Endodermal cell (in vitro differentiated cells): ENCODE results near the gene PTPMT1. TPM values are rescaled to one million over a fixed set of nuclear protein-coding genes. Genes with fewer than 3 reads are reported as not detected.
A peak's percentile ranks its signal among the peaks of the same experiment; 100 is the strongest.

ENCODE experiments used
- DNase-seq: peaks from one replicate; pipeline ENCODE4 v3.0.0-alpha.2; 2017
- H3K27ac ChIP-seq: 2 replicates; pipeline ENCODE4 v1.5.1; 2013; ENCODE audit warnings: mild to moderate bottlenecking, low read depth, low read length, moderate library complexity
- H3K27me3 ChIP-seq: 2 replicates; pipeline ENCODE4 v1.6.1; 2013; ENCODE audit warnings: mild to moderate bottlenecking, low read length, moderate library complexity; ENCODE audit not compliant: insufficient read depth, control insufficient read depth, poor library complexity, severe bottlenecking
- H3K36me3 ChIP-seq: 2 replicates; pipeline ENCODE4 v1.7.0; 2013; ENCODE audit warnings: mild to moderate bottlenecking, low read length, moderate library complexity; ENCODE audit not compliant: control insufficient read depth, insufficient read depth
- H3K4me1 ChIP-seq: one replicate; pipeline ENCODE4 v1.7.0; 2013; ENCODE audit warnings: low read length; ENCODE audit not compliant: control insufficient read depth, insufficient read depth
- H3K4me3 ChIP-seq: 2 replicates; pipeline ENCODE4 v1.5.1; 2013; ENCODE audit warnings: mild to moderate bottlenecking, low read length, moderate library complexity
- H3K9ac ChIP-seq: 2 replicates; pipeline ENCODE4 v1.6.1; 2013; ENCODE audit warnings: mild to moderate bottlenecking, low read length, moderate library complexity; ENCODE audit not compliant: poor library complexity, severe bottlenecking; ENCODE audit errors: extremely low read depth
- H3K9me3 ChIP-seq: 2 replicates; pipeline ENCODE4 v1.6.1; 2013; ENCODE audit warnings: mild to moderate bottlenecking, low read length, moderate library complexity; ENCODE audit not compliant: control insufficient read depth
- H3K27ac Mint-ChIP-seq: 2 replicates; pipeline ENCODE4 v1.8.0; 2020; ENCODE audit warnings: mixed read lengths
- H3K27me3 Mint-ChIP-seq: 2 replicates; pipeline ENCODE4 v1.8.0; 2021; ENCODE audit warnings: mild to moderate bottlenecking, mixed read lengths; ENCODE audit not compliant: insufficient read depth
- H3K36me3 Mint-ChIP-seq: 2 replicates; pipeline ENCODE4 v1.8.0; 2020; ENCODE audit warnings: low read depth, mixed read lengths
- H3K4me1 Mint-ChIP-seq: 2 replicates; pipeline ENCODE4 v1.8.0; 2020; ENCODE audit warnings: mixed read lengths
- H3K4me3 Mint-ChIP-seq: 2 replicates; pipeline ENCODE4 v1.8.0; 2020; ENCODE audit warnings: mild to moderate bottlenecking, moderate library complexity, mixed read lengths
- H3K9me3 Mint-ChIP-seq: 2 replicates; pipeline ENCODE4 v1.8.0; 2020; ENCODE audit warnings: mild to moderate bottlenecking, mixed read lengths
- CTCF ChIP-seq: fragments of 200-600 bp; sonication (generic); conservative IDR thresholded peaks from 2 replicates; pipeline ENCODE4 v1.5.0; 2021; ENCODE audit warnings: antibody characterized with exemption, mild to moderate bottlenecking
- WGBS, 2 experiments: methylation state at CpG; one replicate each; pipeline versions ENCODE4 v1.1.5 to v1.1.7; 2013; ENCODE audit warnings: missing lambda C conversion rate in 2 of 2, mixed read lengths in 1 of 2; ENCODE audit not compliant: insufficient coverage in 1 of 2, insufficient read length in 1 of 2; 5-methylcytosine and 5-hydroxymethylcytosine counted together
- long read RNA-seq, 4 experiments: library from polyadenylated mRNA in 2 of 4; library from RNA in 1 of 4; library from capped mRNA in 1 of 4; stranded (forward) in 3 of 4; unstranded in 1 of 4; transcript quantifications; one replicate each; pipeline ENCODE4 v2.0.0, GENCODE V29; 2020 to 2021; ENCODE audit warnings: inconsistent platforms in 1 of 4
- polyA plus RNA-seq, 2 experiments: library from polyadenylated mRNA; stranded (reverse); fragments of 50-300 nt; gene quantifications; one replicate each; pipeline ENCODE4 v1.2.3, GENCODE V29; 2013
- total RNA-seq, 2 donors: library from RNA; stranded (reverse); fragmentation: NEBNext Ultra II Directional in 1 of 2; extraction: Animal tissue kit (Norgen Biotek cat#: 25700) in 1 of 2; gene quantifications; 2 replicates in 1 of 2; 3 replicates in 1 of 2; pipeline ENCODE4 v1.2.1, GENCODE V29; 2021

The PTPMT1 gene
- total RNA-seq = 10 to 100 TPM; 55.8 to 65.0 TPM
- polyA plus RNA-seq (2013, experiment 1 of 2) = 49.6 TPM
- 45.3 TPM for polyA plus RNA-seq (2013, experiment 2 of 2)
- long read RNA-seq, experiment 1, transcript PTPMT1-201 (3 exons, 928 nt) = minor isoform, 9 of 59 reads
- long read RNA-seq, experiment 1, transcript PTPMT1-202 (4 exons, 768 nt) = major isoform, 39 of 59 reads
- long read RNA-seq, experiment 1, partial matches to known transcripts = 5 of 59 reads
- long read RNA-seq, experiment 1, other reads (novel, unspliced or antisense) = 1 of 59 reads
- long read RNA-seq, experiment 2, transcript PTPMT1-201 (3 exons, 928 nt) = minor isoform, 9 of 88 reads
- long read RNA-seq, experiment 2, transcript PTPMT1-205 (3 exons, 1,611 nt) = minor isoform, 8 of 88 reads
- long read RNA-seq, experiment 2, transcript PTPMT1-202 (4 exons, 768 nt) = major isoform, 63 of 88 reads
- long read RNA-seq, experiment 2, partial matches to known transcripts = 2 of 88 reads
- long read RNA-seq, experiment 2, other reads (novel, unspliced or antisense) = 3 of 88 reads
- long read RNA-seq, experiment 3, transcript PTPMT1-202 (4 exons, 768 nt) = major isoform, 50 of 65 reads
- long read RNA-seq, experiment 3, transcript PTPMT1-205 (3 exons, 1,611 nt) = minor isoform, 7 of 65 reads
- long read RNA-seq, experiment 3, partial matches to known transcripts = 1 of 65 reads
- long read RNA-seq, experiment 3, other reads (novel, unspliced or antisense) = 0 of 65 reads
- long read RNA-seq, experiment 4, transcript PTPMT1-202 (4 exons, 768 nt) = major isoform, 97 of 123 reads
- long read RNA-seq, experiment 4, transcript PTPMT1-205 (3 exons, 1,611 nt) = minor isoform, 18 of 123 reads
- long read RNA-seq, experiment 4, partial matches to known transcripts = 3 of 123 reads
- long read RNA-seq, experiment 4, other reads (novel, unspliced or antisense) = 5 of 123 reads

- Mint-ChIP-seq H3K36me3 (peaks cover 25% of the 10 kb centered on the region), H3K9me3 (no peaks in the 10 kb centered on the region), H3K27me3 (no peaks in the 10 kb centered on the region), H3K4me3 (peak within 1 kb of the TSS; percentile 80), H3K4me1 (peaks cover 8% of the 10 kb centered on the region), H3K27ac (peak within 1 kb of the TSS; percentile 84)
- Histone ChIP-seq H3K4me1 (no peaks in the 10 kb centered on the region), H3K9ac (peak within 1 kb of the TSS; percentile 95), H3K36me3 (peaks cover 23% of the 10 kb centered on the region), H3K27me3 (no peaks in the 10 kb centered on the region), H3K4me3 (peak within 1 kb of the TSS; percentile 92), H3K27ac (peak within 1 kb of the TSS; percentile 10), H3K9me3 (no peaks in the 10 kb centered on the region)
- no peak for TF ChIP-seq CTCF
- DNase-seq = peak; percentile 90
- WGBS, 2 experiments = 1 to 2% methylated on average over 24 to 86 of the region's 86 CpGs
Measured at GRCh38 chr11:47565340-47566148, at the start of gene PTPMT1. TSS of gene PTPMT1 (plus strand) at chr11:47565599. CDS start at chr11:47565623, 24 bp downstream.

- Histone ChIP-seq H3K4me3 (no peak overlapping the region), H3K27me3 (no peaks in the 10 kb centered on the region), H3K9me3 (no peaks in the 10 kb centered on the region), H3K9ac (no peak overlapping the region), H3K27ac (no peak overlapping the region), H3K4me1 (peaks cover 17% of the 10 kb centered on the region), H3K36me3 (peaks cover 16% of the 10 kb centered on the region)
- Mint-ChIP-seq H3K4me3 (no peak overlapping the region), H3K36me3 (peaks cover 10% of the 10 kb centered on the region), H3K27me3 (no peaks in the 10 kb centered on the region), H3K27ac (peak overlapping the region; percentile 77), H3K4me1 (peaks cover 52% of the 10 kb centered on the region), H3K9me3 (no peaks in the 10 kb centered on the region)
- no peak for DNase-seq
- TF ChIP-seq CTCF = no peak
- 89 to 100% methylated on average over 3 of the region's 3 CpGs for WGBS, 2 experiments
Measured at GRCh38 chr11:47516155-47516554, 49.2 kb upstream of the PTPMT1 start.
